Measurements from ENCODE around the gene MCF2L2.

Gene MCF2L2

DNA sequence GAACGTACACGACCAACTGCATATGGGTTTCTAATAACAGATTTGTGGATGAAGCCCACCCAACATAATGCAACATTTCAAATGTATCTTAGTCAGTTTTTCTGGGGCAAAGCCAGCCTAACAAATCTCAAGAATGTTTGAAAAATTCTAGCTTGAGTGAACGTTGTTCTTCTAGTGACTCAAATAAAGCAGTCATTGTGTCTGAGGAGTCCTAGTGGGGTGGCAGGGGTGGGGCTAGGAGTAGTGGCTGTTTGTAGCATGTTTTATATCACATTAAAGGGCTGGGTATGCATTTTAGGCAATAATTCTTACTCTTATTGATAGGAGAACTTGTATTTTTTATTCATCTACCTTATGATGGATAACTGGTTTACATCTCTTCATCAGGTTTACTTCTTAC, 169.3 kb downstream of the MCF2L2 start:
- H3K27ac ChIP-seq (ENCODE audit: low read length), result no peak overlapping the region
- H3K9me3 ChIP-seq (ENCODE audit: control insufficient read depth in 2 of 2, low read length in 2 of 2), result no peaks in the 10 kb centered on the region
- peaks cover 12% of the 10 kb centered on the region for H3K4me1 ChIP-seq (ENCODE audit: control insufficient read depth, insufficient read depth, low read length)
- no peak overlapping the region for H3K4me3 ChIP-seq (ENCODE audit: low read length in 2 of 2)
- H3K27me3 ChIP-seq (ENCODE audit: control insufficient read depth in 1 of 2, insufficient read depth in 2 of 2, low read length in 2 of 2), result no peaks in the 10 kb centered on the region
- no peak overlapping the region for H3K9ac ChIP-seq (ENCODE audit: low read length in 2 of 2)
- H3K36me3 ChIP-seq (ENCODE audit: control insufficient read depth in 2 of 2, insufficient read depth in 2 of 2, low read length in 2 of 2), result no peaks in the 10 kb centered on the region

DNA sequence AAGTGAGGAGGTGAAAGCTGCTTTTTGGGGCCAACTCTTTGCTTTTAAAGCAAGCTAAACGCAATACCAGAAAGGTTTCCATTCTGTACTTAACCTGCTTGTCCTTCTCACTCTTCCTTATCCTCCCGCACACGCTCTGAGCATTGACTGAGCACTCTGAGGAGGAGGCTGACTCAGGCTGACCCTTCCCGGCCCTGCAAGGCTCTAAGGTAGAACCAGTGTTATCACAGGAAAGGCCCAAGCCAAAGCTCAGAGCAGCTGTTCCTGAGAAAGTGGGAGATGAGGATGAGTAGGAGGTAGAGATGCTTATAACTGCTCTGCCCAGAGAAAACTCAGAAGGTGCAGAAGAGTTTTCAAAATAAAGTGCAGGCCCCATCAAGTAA, 173.1 kb downstream of the MCF2L2 start:
- H3K9ac ChIP-seq (ENCODE audit: low read length in 2 of 2), result no peak overlapping the region
- H3K36me3 ChIP-seq (ENCODE audit: control insufficient read depth in 2 of 2, insufficient read depth in 2 of 2, low read length in 2 of 2), result no peaks in the 10 kb centered on the region
- H3K4me1 ChIP-seq (ENCODE audit: control insufficient read depth, insufficient read depth, low read length), result peaks cover 12% of the 10 kb centered on the region
- peaks cover 0 to 3% of the 10 kb centered on the region in 2 donors for H3K27me3 ChIP-seq (ENCODE audit: control insufficient read depth in 1 of 2, insufficient read depth in 2 of 2, low read length in 2 of 2)
- peak overlapping the region; percentile 83 to 91 for H3K4me3 ChIP-seq (ENCODE audit: low read length in 2 of 2)
- no peaks in the 10 kb centered on the region for H3K9me3 ChIP-seq (ENCODE audit: control insufficient read depth in 2 of 2, low read length in 2 of 2)
- H3K27ac ChIP-seq (ENCODE audit: low read length), result no peak overlapping the region

DNA sequence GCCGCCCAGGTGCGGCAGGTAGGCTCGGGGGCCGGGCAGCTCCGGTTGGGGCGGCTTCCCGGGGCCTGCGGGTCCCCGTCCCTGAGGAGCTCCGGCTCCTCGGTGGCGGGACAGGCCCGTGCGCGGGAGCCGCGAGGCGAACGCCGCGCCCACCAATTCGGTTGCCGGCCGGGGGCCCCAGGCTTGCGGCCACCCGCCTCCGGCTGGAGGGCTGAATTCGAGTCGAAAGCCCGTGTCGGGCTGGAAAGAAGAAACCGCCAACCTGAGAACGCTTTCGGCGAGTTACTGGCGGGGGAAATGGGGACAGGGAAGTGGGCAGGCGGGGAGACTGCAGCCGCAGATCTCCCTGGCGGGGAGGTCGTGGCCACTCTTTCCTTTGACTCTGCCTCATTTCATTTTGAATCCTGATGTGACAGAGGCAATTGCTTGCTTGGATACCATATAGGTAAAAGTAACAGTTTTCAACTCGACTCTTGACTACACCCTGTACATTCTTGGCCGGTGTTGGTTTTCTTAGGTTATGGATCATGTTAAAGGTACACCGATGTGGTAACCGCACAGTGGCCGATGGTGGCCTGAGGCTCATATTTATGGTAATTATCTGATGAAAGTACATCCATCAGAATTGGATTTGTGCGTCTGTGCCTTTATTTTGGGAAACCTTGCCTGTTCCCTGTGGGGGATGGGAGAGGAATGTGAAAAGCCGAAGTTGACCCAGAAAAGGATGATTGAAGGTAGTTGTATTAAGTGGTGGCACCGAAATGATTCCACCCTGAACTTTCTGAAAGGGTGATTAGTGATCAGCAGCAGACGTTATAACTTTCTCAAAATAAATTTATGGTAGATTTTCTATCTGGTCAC, 173.7 kb downstream of the MCF2L2 start:
- H3K4me3 ChIP-seq (ENCODE audit: low read length in 2 of 2), result peak overlapping the region; percentile 83 to 91
- H3K9ac ChIP-seq (ENCODE audit: low read length in 2 of 2), result peak overlapping the region; percentile 62 to 91
- peaks cover 7% of the 10 kb centered on the region for H3K4me1 ChIP-seq (ENCODE audit: control insufficient read depth, insufficient read depth, low read length)
- H3K36me3 ChIP-seq (ENCODE audit: control insufficient read depth in 2 of 2, insufficient read depth in 2 of 2, low read length in 2 of 2), result no peaks in the 10 kb centered on the region
- H3K27ac ChIP-seq (ENCODE audit: low read length), result peak overlapping the region; percentile 60
- no peaks in the 10 kb centered on the region for H3K9me3 ChIP-seq (ENCODE audit: control insufficient read depth in 2 of 2, low read length in 2 of 2)
- peaks cover 0 to 3% of the 10 kb centered on the region in 2 donors for H3K27me3 ChIP-seq (ENCODE audit: control insufficient read depth in 1 of 2, insufficient read depth in 2 of 2, low read length in 2 of 2)

DNA sequence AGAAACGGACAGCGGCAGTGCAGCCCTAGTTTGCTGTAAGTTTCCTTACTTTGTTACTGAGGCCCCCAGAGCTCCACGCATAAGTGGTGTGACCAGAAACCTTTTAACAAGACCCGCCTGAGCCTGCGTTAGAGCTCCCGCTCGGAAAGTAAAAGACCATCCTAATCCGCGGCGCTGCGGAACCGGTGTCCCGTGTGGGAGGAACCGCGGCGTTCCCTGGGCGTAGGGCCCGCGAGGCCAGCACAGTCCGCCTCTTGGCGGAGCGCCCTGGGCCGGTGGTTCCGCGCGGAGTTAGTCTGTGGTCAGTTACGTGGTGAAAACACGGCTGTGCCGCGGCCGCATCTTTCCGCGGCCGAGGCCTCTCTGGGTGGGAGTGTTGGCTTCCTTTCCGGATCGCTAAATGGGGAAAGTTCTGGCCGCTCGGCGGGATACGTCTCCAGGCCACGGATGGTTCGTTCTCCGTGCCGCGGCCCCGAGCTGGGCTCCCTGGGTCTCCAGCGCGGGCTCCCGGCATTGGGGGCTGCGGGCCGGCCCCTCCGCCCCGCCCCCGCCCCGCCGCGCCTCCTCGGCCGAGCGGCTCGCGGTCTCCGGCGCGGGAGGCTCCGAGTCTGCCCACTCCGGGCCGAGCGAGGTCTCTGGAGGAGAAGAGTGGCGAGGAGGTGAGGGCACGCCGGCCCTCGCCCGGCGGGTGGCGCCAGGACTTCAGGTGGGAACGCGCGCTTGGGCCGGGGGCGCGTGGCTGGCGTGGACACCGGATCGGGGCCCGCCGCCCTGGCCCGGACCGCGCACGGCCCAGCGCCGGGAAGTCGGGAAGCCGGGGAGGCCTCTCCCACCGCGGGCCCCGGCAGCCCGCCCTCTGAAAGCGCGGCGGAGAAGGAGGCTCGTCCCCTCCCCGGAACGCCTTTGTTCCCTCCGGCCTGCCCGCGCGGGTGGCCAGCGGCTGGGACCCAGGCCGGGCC, 174.6 kb downstream of the MCF2L2 start:
- H3K4me3 ChIP-seq (ENCODE audit: low read length in 2 of 2), result peak overlapping the region; percentile 83 to 91
- peaks cover 0 to 3% of the 10 kb centered on the region in 2 donors for H3K27me3 ChIP-seq (ENCODE audit: control insufficient read depth in 1 of 2, insufficient read depth in 2 of 2, low read length in 2 of 2)
- H3K36me3 ChIP-seq (ENCODE audit: control insufficient read depth in 2 of 2, insufficient read depth in 2 of 2, low read length in 2 of 2), result no peaks in the 10 kb centered on the region
- no peaks in the 10 kb centered on the region for H3K9me3 ChIP-seq (ENCODE audit: control insufficient read depth in 2 of 2, low read length in 2 of 2)
- H3K4me1 ChIP-seq (ENCODE audit: control insufficient read depth, insufficient read depth, low read length), result peaks cover 5% of the 10 kb centered on the region
- peak overlapping the region; percentile 60 for H3K27ac ChIP-seq (ENCODE audit: low read length)
- H3K9ac ChIP-seq (ENCODE audit: low read length in 2 of 2), result peak overlapping the region; percentile 83 to 91

GRCh38 chr3:183252973-183253527, 175.4 kb downstream of the MCF2L2 start, which contains the start of gene B3GNT5:
Gene B3GNT5 (plus strand): TSS chr3:183253253. CDS start chr3:183269799, 16,546 bp downstream.
- H3K9ac ChIP-seq (ENCODE audit: low read length in 2 of 2), result peak within 1 kb of the TSS; percentile 83 to 91
- H3K9me3 ChIP-seq (ENCODE audit: control insufficient read depth in 2 of 2, low read length in 2 of 2), result no peaks in the 10 kb centered on the region

GRCh38 chr3:183252118-183252782, 176.2 kb downstream of the MCF2L2 start:
- Histone ChIP-seq H3K27me3 (ENCODE audit: control insufficient read depth in 1 of 2, insufficient read depth in 2 of 2, low read length in 2 of 2) (peaks cover 0 to 3% of the 10 kb centered on the region in 2 donors), H3K9ac (ENCODE audit: low read length in 2 of 2) (no peak overlapping the region), H3K36me3 (ENCODE audit: control insufficient read depth in 2 of 2, insufficient read depth in 2 of 2, low read length in 2 of 2) (no peaks in the 10 kb centered on the region), H3K4me1 (ENCODE audit: control insufficient read depth, insufficient read depth, low read length) (peaks cover 5% of the 10 kb centered on the region), H3K4me3 (ENCODE audit: low read length in 2 of 2) (peak overlapping the region; percentile 50 to 83), H3K27ac (ENCODE audit: low read length) (no peak overlapping the region), H3K9me3 (ENCODE audit: control insufficient read depth in 2 of 2, low read length in 2 of 2) (no peaks in the 10 kb centered on the region)

More at GRCh38 chr3:183252973-183253527, 175.4 kb downstream of the MCF2L2 start, which contains the start of gene B3GNT5:
- Histone ChIP-seq H3K27me3 (ENCODE audit: control insufficient read depth in 1 of 2, insufficient read depth in 2 of 2, low read length in 2 of 2) (peaks cover 0 to 3% of the 10 kb centered on the region in 2 donors), H3K27ac (ENCODE audit: low read length) (peak within 1 kb of the TSS; percentile 60), H3K4me3 (ENCODE audit: low read length in 2 of 2) (peak within 1 kb of the TSS; percentile 83 to 91), H3K4me1 (ENCODE audit: control insufficient read depth, insufficient read depth, low read length) (peaks cover 5% of the 10 kb centered on the region), H3K36me3 (ENCODE audit: control insufficient read depth in 2 of 2, insufficient read depth in 2 of 2, low read length in 2 of 2) (no peaks in the 10 kb centered on the region)

- Histone ChIP-seq H3K9me3 (ENCODE audit: control insufficient read depth in 2 of 2, low read length in 2 of 2) (no peaks in the 10 kb centered on the region), H3K27me3 (ENCODE audit: control insufficient read depth in 1 of 2, insufficient read depth in 2 of 2, low read length in 2 of 2) (peaks cover 0 to 3% of the 10 kb centered on the region in 2 donors), H3K4me1 (ENCODE audit: control insufficient read depth, insufficient read depth, low read length) (no peaks in the 10 kb centered on the region), H3K36me3 (ENCODE audit: control insufficient read depth in 2 of 2, insufficient read depth in 2 of 2, low read length in 2 of 2) (no peaks in the 10 kb centered on the region), H3K27ac (ENCODE audit: low read length) (no peak overlapping the region), H3K9ac (ENCODE audit: low read length in 2 of 2) (no peak overlapping the region), H3K4me3 (ENCODE audit: low read length in 2 of 2) (no peak overlapping the region)
Observed at GRCh38 chr3:183249006-183249718, 179.3 kb downstream of the MCF2L2 start.

GRCh38 chr3:183247011-183247589, 181.3 kb downstream of the MCF2L2 start:
- Histone ChIP-seq H3K36me3 (ENCODE audit: control insufficient read depth in 2 of 2, insufficient read depth in 2 of 2, low read length in 2 of 2) (no peaks in the 10 kb centered on the region), H3K9ac (ENCODE audit: low read length in 2 of 2) (no peak overlapping the region), H3K27me3 (ENCODE audit: control insufficient read depth in 1 of 2, insufficient read depth in 2 of 2, low read length in 2 of 2) (peaks cover 0 to 3% of the 10 kb centered on the region in 2 donors), H3K4me1 (ENCODE audit: control insufficient read depth, insufficient read depth, low read length) (no peaks in the 10 kb centered on the region), H3K9me3 (ENCODE audit: control insufficient read depth in 2 of 2, low read length in 2 of 2) (peaks cover 0 to 2% of the 10 kb centered on the region in 2 donors), H3K4me3 (ENCODE audit: low read length in 2 of 2) (no peak overlapping the region), H3K27ac (ENCODE audit: low read length) (no peak overlapping the region)

- no peaks in the 10 kb centered on the region for H3K36me3 ChIP-seq (ENCODE audit: control insufficient read depth in 2 of 2, insufficient read depth in 2 of 2, low read length in 2 of 2)
- H3K9me3 ChIP-seq (ENCODE audit: control insufficient read depth in 2 of 2, low read length in 2 of 2), result peaks cover 0 to 3% of the 10 kb centered on the region in 2 donors
- H3K27me3 ChIP-seq (ENCODE audit: control insufficient read depth in 1 of 2, insufficient read depth in 2 of 2, low read length in 2 of 2), result peaks cover 0 to under 1% of the 10 kb centered on the region in 2 donors
- H3K9ac ChIP-seq (ENCODE audit: low read length in 2 of 2), result no peak overlapping the region
- no peak overlapping the region for H3K27ac ChIP-seq (ENCODE audit: low read length)
- H3K4me3 ChIP-seq (ENCODE audit: low read length in 2 of 2), result no peak overlapping the region
- H3K4me1 ChIP-seq (ENCODE audit: control insufficient read depth, insufficient read depth, low read length), result no peaks in the 10 kb centered on the region
Observed at GRCh38 chr3:183244981-183245476, 183.4 kb downstream of the MCF2L2 start.

Data from stomach smooth muscle (tissue), 2 donors.